CD4-positive, alpha-beta T cell treated with Interleukin-17A for 4 hours (primary cell): ENCODE results near the gene OR4B1.
"Not testable (repeated sequence)": the region's sequence is repeated elsewhere in the genome, so short reads cannot be mapped to it uniquely, and the experiment has no call there.

Experiments
- DNase-seq: peaks from one replicate; pipeline ENCODE4 v3.0.0-alpha.2; 2020; ENCODE audit warnings: mixed read lengths

The OR4B1 gene

GRCh38 chr11:48216510-48216909, at the start of gene OR4B1:
Gene OR4B1, plus strand, starts transcription at chr11:48216810. Its CDS starts 0 bp downstream, at chr11:48216810.
- DNase-seq, result no peak

GRCh38 chr11:48167380-48167779, 49.2 kb upstream of the OR4B1 start:
- no peak for DNase-seq

- no peak for DNase-seq
Observed at GRCh38 chr11:48168815-48169214, 47.8 kb upstream of the OR4B1 start.

GRCh38 chr11:48169259-48169658, 47.4 kb upstream of the OR4B1 start:
- no peak for DNase-seq

- DNase-seq, result no peak
Observed at GRCh38 chr11:48169717-48170116, 46.9 kb upstream of the OR4B1 start.

GRCh38 chr11:48170241-48171233, 46.1 kb upstream of the OR4B1 start:
- DNase-seq, result peak; percentile 13

GRCh38 chr11:48172818-48173609, 43.6 kb upstream of the OR4B1 start:
- peak; percentile 72 for DNase-seq

GRCh38 chr11:48177661-48178060, 38.9 kb upstream of the OR4B1 start:
- no peak for DNase-seq

- no peak for DNase-seq
Observed at GRCh38 chr11:48180627-48181026, 36.0 kb upstream of the OR4B1 start.

GRCh38 chr11:48182860-48183526, 33.6 kb upstream of the OR4B1 start:
- no peak for DNase-seq

GRCh38 chr11:48184452-48184851, 32.2 kb upstream of the OR4B1 start:
- DNase-seq, result no peak

GRCh38 chr11:48190906-48191654, 25.5 kb upstream of the OR4B1 start:
- peak; percentile 54 for DNase-seq

- no peak for DNase-seq
Observed at GRCh38 chr11:48193876-48194275, 22.7 kb upstream of the OR4B1 start.

- DNase-seq, result no peak
Observed at GRCh38 chr11:48207881-48208280, 8.7 kb upstream of the OR4B1 start.

GRCh38 chr11:48210052-48210451, 6.6 kb upstream of the OR4B1 start:
- peak; percentile 7 for DNase-seq

GRCh38 chr11:48228761-48229160, 12.2 kb downstream of the OR4B1 start:
- DNase-seq, result no peak

- DNase-seq, result not testable (repeated sequence)
Observed at GRCh38 chr11:48230057-48230456, 13.4 kb downstream of the OR4B1 start.

GRCh38 chr11:48237727-48238126, 21.1 kb downstream of the OR4B1 start:
- DNase-seq, result no peak

GRCh38 chr11:48242501-48242900, 25.9 kb downstream of the OR4B1 start:
- DNase-seq, result no peak

GRCh38 chr11:48244804-48245203, 28.2 kb downstream of the OR4B1 start, which contains the start of gene OR4X2:
Gene OR4X2, plus strand, starts transcription at chr11:48245104. Its CDS starts 0 bp downstream, at chr11:48245104.
- DNase-seq, result no peak

GRCh38 chr11:48248902-48249301, 32.3 kb downstream of the OR4B1 start:
- no peak for DNase-seq

- DNase-seq, result no peak
Observed at GRCh38 chr11:48261600-48261999, 45.0 kb downstream of the OR4B1 start.
